Activated T-helper 2 cell treated with anti-CD3 and anti-CD28 coated beads, Interferon-gamma antibody, Interleukin-2, Interleukin-4, amounts not matched to agents 10 μg/mL and 5 μg/mL and 100 μg/mL, durations not matched to agents 14 hours and 24 hours and 36 hours (primary cell): ENCODE data around the gene LPP. TPM values are rescaled to one million over a fixed set of nuclear protein-coding genes. Genes with fewer than 3 reads are reported as not detected.

ENCODE experiments used
- DNase-seq: peaks from one replicate; pipeline ENCODE4 v3.0.0; 2021; ENCODE audit warnings: low spot score
- H3K27ac Mint-ChIP-seq: one replicate; pipeline ENCODE4 v1.8.0; 2021; ENCODE audit warnings: mixed read lengths
- H3K27me3 Mint-ChIP-seq: one replicate; pipeline ENCODE4 v1.8.0; 2021; ENCODE audit warnings: low read depth, mixed read lengths
- H3K36me3 Mint-ChIP-seq: one replicate; pipeline ENCODE4 v1.8.0; 2021; ENCODE audit warnings: low read depth, mixed read lengths
- H3K4me1 Mint-ChIP-seq: one replicate; pipeline ENCODE4 v1.8.0; 2021; ENCODE audit warnings: low read depth, mixed read lengths
- H3K4me3 Mint-ChIP-seq: one replicate; pipeline ENCODE4 v1.8.0; 2021; ENCODE audit warnings: low read depth, mild to moderate bottlenecking, moderate library complexity, mixed read lengths
- H3K9me3 Mint-ChIP-seq: one replicate; pipeline ENCODE4 v1.8.0; 2021; ENCODE audit warnings: mixed read lengths
- intact Hi-C: fragments of 100-400 bp; cut with micrococcal nuclease; formaldehyde crosslinking; loops from one replicate; pipeline ENCODE4 v1.15.1; 2023
- total RNA-seq: library from RNA; stranded (reverse); gene quantifications from 2 replicates; pipeline ENCODE4 v1.2.3, GENCODE V29; 2022

Gene LPP
- total RNA-seq, 1 donor from 2014 or later: 54.5 TPM

DNA sequence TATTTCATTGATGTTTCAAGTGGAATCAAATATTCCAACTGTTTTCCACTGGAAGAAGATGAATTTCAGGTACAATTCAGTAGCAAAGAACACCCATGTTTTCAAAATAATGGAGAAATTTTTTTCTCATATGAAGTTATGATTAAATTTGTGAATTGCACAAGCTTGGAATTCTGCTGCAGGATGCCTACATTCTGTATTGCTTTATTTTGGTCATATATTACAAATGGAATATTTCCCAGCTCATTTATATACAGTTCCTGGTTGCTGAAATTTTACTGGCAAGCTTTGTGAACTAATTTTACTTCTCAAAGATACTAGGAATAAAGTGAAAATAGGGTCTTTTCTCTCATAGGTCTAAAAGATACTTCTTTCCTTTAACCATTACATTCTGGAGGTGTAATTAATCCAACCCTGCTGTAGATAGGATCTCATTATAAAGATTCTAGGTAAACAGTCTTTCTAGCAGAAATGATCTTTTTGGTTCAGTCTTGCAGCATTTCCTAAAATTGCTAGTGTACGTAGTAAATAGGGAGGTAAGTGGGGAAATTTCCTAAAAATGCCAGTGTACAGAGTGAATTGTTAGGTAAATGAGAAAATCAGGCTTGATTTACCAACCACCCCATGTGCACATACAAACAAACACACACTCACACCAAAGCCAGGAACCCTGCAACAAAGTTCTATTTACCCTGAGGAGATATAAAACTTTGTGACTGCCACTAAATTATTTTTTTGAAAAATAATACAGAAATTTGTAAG, 624.3 kb downstream of the LPP start:
- DNase-seq: no peak
- H3K36me3 Mint-ChIP-seq: no peaks in the 10 kb centered on the region
- H3K9me3 Mint-ChIP-seq: no peaks in the 10 kb centered on the region
- peaks cover 2% of the 10 kb centered on the region for H3K27me3 Mint-ChIP-seq
- H3K27ac Mint-ChIP-seq: no peak overlapping the region
- H3K4me3 Mint-ChIP-seq: no peak overlapping the region
- intact Hi-C loops: no loop called here
- H3K4me1 Mint-ChIP-seq: peaks cover 8% of the 10 kb centered on the region

- intact Hi-C loops: no loop called here
- no peak overlapping the region for H3K27ac Mint-ChIP-seq
- H3K36me3 Mint-ChIP-seq: no peaks in the 10 kb centered on the region
- peaks cover 8% of the 10 kb centered on the region for H3K4me1 Mint-ChIP-seq
- no peaks in the 10 kb centered on the region for H3K9me3 Mint-ChIP-seq
- peaks cover 2% of the 10 kb centered on the region for H3K27me3 Mint-ChIP-seq
- no peak for DNase-seq
- H3K4me3 Mint-ChIP-seq: no peak overlapping the region
These were observed 625.5 kb downstream of the LPP start for GRCh38 chr3:188779281-188779980.

DNA sequence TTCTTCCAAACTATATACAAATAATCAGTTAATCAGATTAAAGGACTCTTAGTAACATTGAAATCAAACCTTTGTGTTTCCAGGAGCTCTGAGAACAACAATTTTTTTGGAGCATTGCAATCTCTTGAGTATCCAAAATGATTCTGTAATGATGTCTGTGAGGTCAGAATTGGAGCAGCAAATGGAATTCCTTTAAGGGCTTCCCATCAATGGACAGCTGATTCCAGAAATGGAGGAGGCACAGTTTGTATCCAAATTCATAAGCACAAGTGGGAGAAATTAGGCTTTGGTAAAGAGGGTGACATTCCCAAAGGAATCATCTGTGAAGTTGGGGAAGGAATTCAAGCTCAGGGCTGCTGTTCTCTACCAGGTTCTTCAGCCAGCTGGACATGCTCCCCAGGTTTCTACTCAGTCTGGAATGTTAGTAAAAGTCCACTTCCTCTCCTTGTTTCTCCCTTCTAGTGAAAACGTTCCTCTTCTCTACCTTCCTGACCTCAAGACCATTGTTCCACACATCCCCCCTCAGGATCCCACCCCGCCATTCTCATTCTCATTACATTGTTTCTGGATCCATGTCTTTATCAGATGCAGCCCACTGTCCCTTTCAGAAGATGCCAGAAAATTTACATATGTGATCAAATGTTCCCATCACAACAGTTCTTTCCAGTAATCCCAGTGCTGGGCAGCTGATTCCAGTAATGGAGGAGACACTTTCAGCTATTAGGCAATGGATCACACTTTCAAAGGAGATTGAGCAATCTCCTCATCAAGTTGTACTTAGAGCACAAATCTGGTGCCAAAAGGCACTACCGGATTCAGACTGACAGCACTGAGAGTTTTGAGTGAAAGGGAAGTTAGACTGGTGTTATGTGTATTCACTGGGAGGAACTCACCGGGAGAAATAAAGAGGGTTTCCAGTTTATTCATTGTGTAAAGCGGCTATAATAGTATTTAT, 626.5 kb downstream of the LPP start:
- DNase-seq: no peak
- Mint-ChIP-seq H3K4me1 (peaks cover 8% of the 10 kb centered on the region), H3K9me3 (no peaks in the 10 kb centered on the region), H3K4me3 (no peak overlapping the region), H3K36me3 (no peaks in the 10 kb centered on the region), H3K27ac (no peak overlapping the region), H3K27me3 (peaks cover 2% of the 10 kb centered on the region)
- intact Hi-C loops: loop anchor here (10.0 kb wide), 3 partner anchors 364 to 976 kb away; no protein-coding TSS in a partner anchor

- H3K4me3 Mint-ChIP-seq: no peak overlapping the region
- peaks cover 8% of the 10 kb centered on the region for H3K4me1 Mint-ChIP-seq
- H3K27ac Mint-ChIP-seq: no peak overlapping the region
- peaks cover 2% of the 10 kb centered on the region for H3K27me3 Mint-ChIP-seq
- H3K36me3 Mint-ChIP-seq: no peaks in the 10 kb centered on the region
- intact Hi-C loops: loop anchor here (10.0 kb wide), 3 partner anchors 362 to 978 kb away; no protein-coding TSS in a partner anchor
- H3K9me3 Mint-ChIP-seq: no peaks in the 10 kb centered on the region
- DNase-seq: no peak
These were observed 628.7 kb downstream of the LPP start for GRCh38 chr3:188782613-188783124.

GRCh38 chr3:188786424-188786823, 632.5 kb downstream of the LPP start:
- Mint-ChIP-seq H3K4me1 (peaks cover 10% of the 10 kb centered on the region), H3K27ac (no peak overlapping the region), H3K9me3 (no peaks in the 10 kb centered on the region), H3K4me3 (no peak overlapping the region), H3K27me3 (no peaks in the 10 kb centered on the region), H3K36me3 (no peaks in the 10 kb centered on the region)
- intact Hi-C loops: loop anchor here (5.0 to 10.0 kb wide), 4 partner anchors 358 to 982 kb away; no protein-coding TSS in a partner anchor
- DNase-seq: no peak

DNA sequence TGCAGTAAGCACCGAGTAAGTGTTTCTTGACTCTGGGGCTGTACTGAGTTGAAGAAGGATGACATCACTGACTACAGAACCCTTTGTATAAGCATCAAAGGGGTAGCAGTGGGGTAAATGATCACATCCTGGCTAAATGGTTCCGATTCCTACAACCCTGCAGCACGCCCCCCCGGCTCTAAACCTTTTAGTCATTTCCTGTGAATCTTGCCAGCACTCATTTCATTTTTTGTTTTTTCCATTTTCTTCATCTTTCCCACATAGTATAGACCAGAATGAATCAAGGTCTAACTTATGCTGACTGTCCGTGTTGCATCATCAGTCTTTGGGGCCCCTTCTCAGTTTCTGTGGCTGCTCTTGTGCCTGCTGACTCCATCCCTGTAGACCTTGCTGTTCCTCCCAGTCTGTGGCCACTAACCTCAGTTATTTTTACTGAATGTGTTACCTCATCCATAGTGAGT, 634.7 kb downstream of the LPP start:
- DNase-seq: peak; percentile 42
- H3K27me3 Mint-ChIP-seq: no peaks in the 10 kb centered on the region
- no peaks in the 10 kb centered on the region for H3K9me3 Mint-ChIP-seq
- H3K4me3 Mint-ChIP-seq: no peak overlapping the region
- intact Hi-C loops: loop anchor here (1.0 to 10.0 kb wide), 15 partner anchors 35 to 1048 kb away; no protein-coding TSS in a partner anchor
- peaks cover 2% of the 10 kb centered on the region for H3K4me1 Mint-ChIP-seq
- H3K27ac Mint-ChIP-seq: no peak overlapping the region
- H3K36me3 Mint-ChIP-seq: no peaks in the 10 kb centered on the region

DNA sequence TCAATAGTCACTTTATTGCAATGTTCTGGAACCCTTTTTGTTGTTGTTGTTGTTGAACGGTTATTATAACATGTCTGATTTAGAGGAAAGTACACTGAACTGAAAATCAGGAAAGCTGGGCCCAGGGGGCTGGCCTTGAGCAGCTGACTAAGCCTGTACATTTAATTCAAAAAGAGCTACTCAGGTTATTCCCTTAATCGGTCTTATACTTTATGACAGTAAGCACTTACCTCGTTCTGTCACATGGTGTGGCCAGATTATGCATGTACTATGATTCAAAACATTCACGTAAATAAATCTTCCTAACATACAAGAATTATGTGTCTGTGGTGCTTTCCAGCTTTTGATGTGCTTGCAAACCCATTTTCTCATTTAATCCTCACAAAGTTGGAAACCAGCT, 635.3 kb downstream of the LPP start:
- H3K4me1 Mint-ChIP-seq: peaks cover 2% of the 10 kb centered on the region
- no peaks in the 10 kb centered on the region for H3K27me3 Mint-ChIP-seq
- H3K4me3 Mint-ChIP-seq: no peak overlapping the region
- no peak for DNase-seq
- H3K9me3 Mint-ChIP-seq: no peaks in the 10 kb centered on the region
- H3K36me3 Mint-ChIP-seq: no peaks in the 10 kb centered on the region
- H3K27ac Mint-ChIP-seq: no peak overlapping the region
- intact Hi-C loops: loop anchor here (2.0 to 10.0 kb wide), 6 partner anchors 66 to 984 kb away; no protein-coding TSS in a partner anchor

GRCh38 chr3:188791311-188791710, 637.4 kb downstream of the LPP start:
- Mint-ChIP-seq H3K4me3 (no peak overlapping the region), H3K36me3 (no peaks in the 10 kb centered on the region), H3K27me3 (no peaks in the 10 kb centered on the region), H3K9me3 (no peaks in the 10 kb centered on the region), H3K27ac (no peak overlapping the region), H3K4me1 (peaks cover 8% of the 10 kb centered on the region)
- intact Hi-C loops: no loop called here
- no peak for DNase-seq

- DNase-seq: no peak
- no peaks in the 10 kb centered on the region for H3K36me3 Mint-ChIP-seq
- intact Hi-C loops: no loop called here
- peaks cover 8% of the 10 kb centered on the region for H3K4me1 Mint-ChIP-seq
- H3K27ac Mint-ChIP-seq: no peak overlapping the region
- H3K9me3 Mint-ChIP-seq: no peaks in the 10 kb centered on the region
- H3K27me3 Mint-ChIP-seq: no peaks in the 10 kb centered on the region
- no peak overlapping the region for H3K4me3 Mint-ChIP-seq
These were observed 638.8 kb downstream of the LPP start for GRCh38 chr3:188792793-188793192.

GRCh38 chr3:188796122-188796631, 642.2 kb downstream of the LPP start:
- intact Hi-C loops: no loop called here
- no peak for DNase-seq
- no peak overlapping the region for H3K4me3 Mint-ChIP-seq
- H3K9me3 Mint-ChIP-seq: no peaks in the 10 kb centered on the region
- H3K27me3 Mint-ChIP-seq: no peaks in the 10 kb centered on the region
- no peaks in the 10 kb centered on the region for H3K36me3 Mint-ChIP-seq
- H3K4me1 Mint-ChIP-seq: peaks cover 8% of the 10 kb centered on the region
- no peak overlapping the region for H3K27ac Mint-ChIP-seq

- Mint-ChIP-seq H3K36me3 (no peaks in the 10 kb centered on the region), H3K27me3 (no peaks in the 10 kb centered on the region), H3K9me3 (no peaks in the 10 kb centered on the region), H3K4me3 (no peak overlapping the region), H3K27ac (no peak overlapping the region), H3K4me1 (peaks cover 6% of the 10 kb centered on the region)
- intact Hi-C loops: no loop called here
- no peak for DNase-seq
These were observed 643.1 kb downstream of the LPP start for GRCh38 chr3:188797045-188797444.

GRCh38 chr3:188798556-188799145, 644.7 kb downstream of the LPP start:
- no peaks in the 10 kb centered on the region for H3K27me3 Mint-ChIP-seq
- no peaks in the 10 kb centered on the region for H3K9me3 Mint-ChIP-seq

More at GRCh38 chr3:188798556-188799145, 644.7 kb downstream of the LPP start:
- DNase-seq: no peak
- peaks cover 6% of the 10 kb centered on the region for H3K4me1 Mint-ChIP-seq
- no peak overlapping the region for H3K4me3 Mint-ChIP-seq
- H3K27ac Mint-ChIP-seq: no peak overlapping the region
- H3K36me3 Mint-ChIP-seq: no peaks in the 10 kb centered on the region
- intact Hi-C loops: no loop called here
